ENCODE results near the gene DGKB.
A peak's percentile ranks its signal among the peaks of the same experiment; 100 is the strongest.
"Not testable (repeated sequence)": the region's sequence is repeated elsewhere in the genome, so short reads cannot be mapped to it uniquely, and the experiment has no call there.

Gene DGKB

GRCh38 chr7:14292737-14293136 lies 609.8 kb downstream of the DGKB start:
- peaks cover 8% of the 10 kb centered on the region for H3K9me3 Mint-ChIP-seq
- TF ChIP-seq CTCF (IDR thresholded peaks at IDR 0.05; ENCODE audit: unreplicated experiment in 3 of 3) = no peak
- no peaks in the 10 kb centered on the region for H3K27me3 Mint-ChIP-seq (ENCODE audit: low read depth)
- H3K36me3 Mint-ChIP-seq (ENCODE audit: low read depth) = no peaks in the 10 kb centered on the region
- H3K4me3 Mint-ChIP-seq = no peak overlapping the region
- no peak overlapping the region for H3K27ac Mint-ChIP-seq
- H3K4me1 Mint-ChIP-seq = peaks cover 4% of the 10 kb centered on the region

- Mint-ChIP-seq H3K36me3 (ENCODE audit: low read depth) (no peaks in the 10 kb centered on the region), H3K4me1 (peaks cover 4% of the 10 kb centered on the region), H3K9me3 (no peaks in the 10 kb centered on the region), H3K27me3 (ENCODE audit: low read depth) (no peaks in the 10 kb centered on the region), H3K27ac (no peak overlapping the region), H3K4me3 (no peak overlapping the region)
- no peak for TF ChIP-seq CTCF (IDR thresholded peaks at IDR 0.05; ENCODE audit: unreplicated experiment in 3 of 3)
These were observed 612.6 kb downstream of the DGKB start for GRCh38 chr7:14289957-14290356.

GRCh38 chr7:14288701-14289100 lies 613.9 kb downstream of the DGKB start:
- H3K4me1 Mint-ChIP-seq = peaks cover 3% of the 10 kb centered on the region
- no peaks in the 10 kb centered on the region for H3K36me3 Mint-ChIP-seq (ENCODE audit: low read depth)
- no peaks in the 10 kb centered on the region for H3K27me3 Mint-ChIP-seq (ENCODE audit: low read depth)
- no peaks in the 10 kb centered on the region for H3K9me3 Mint-ChIP-seq
- no peak for TF ChIP-seq CTCF (IDR thresholded peaks at IDR 0.05; ENCODE audit: unreplicated experiment in 3 of 3)
- no peak overlapping the region for H3K4me3 Mint-ChIP-seq
- no peak overlapping the region for H3K27ac Mint-ChIP-seq

GRCh38 chr7:14287398-14287797 lies 615.2 kb downstream of the DGKB start:
- no peaks in the 10 kb centered on the region for H3K9me3 Mint-ChIP-seq
- no peak overlapping the region for H3K27ac Mint-ChIP-seq
- no peak for TF ChIP-seq CTCF (IDR thresholded peaks at IDR 0.05; ENCODE audit: unreplicated experiment in 3 of 3)
- H3K36me3 Mint-ChIP-seq (ENCODE audit: low read depth) = no peaks in the 10 kb centered on the region
- no peaks in the 10 kb centered on the region for H3K4me1 Mint-ChIP-seq
- no peak overlapping the region for H3K4me3 Mint-ChIP-seq
- H3K27me3 Mint-ChIP-seq (ENCODE audit: low read depth) = no peaks in the 10 kb centered on the region

GRCh38 chr7:14286036-14286435 lies 616.5 kb downstream of the DGKB start:
- TF ChIP-seq CTCF (IDR thresholded peaks at IDR 0.05; ENCODE audit: unreplicated experiment in 3 of 3) = no peak
- H3K4me1 Mint-ChIP-seq = no peaks in the 10 kb centered on the region
- H3K36me3 Mint-ChIP-seq (ENCODE audit: low read depth) = no peaks in the 10 kb centered on the region
- no peaks in the 10 kb centered on the region for H3K27me3 Mint-ChIP-seq (ENCODE audit: low read depth)
- no peak overlapping the region for H3K27ac Mint-ChIP-seq
- H3K9me3 Mint-ChIP-seq = no peaks in the 10 kb centered on the region
- no peak overlapping the region for H3K4me3 Mint-ChIP-seq

- H3K36me3 Mint-ChIP-seq (ENCODE audit: low read depth); H3K4me1 Mint-ChIP-seq; H3K27me3 Mint-ChIP-seq (ENCODE audit: low read depth); H3K27ac Mint-ChIP-seq; H3K9me3 Mint-ChIP-seq: not testable (repeated sequence)
- H3K4me3 Mint-ChIP-seq = peak overlapping the region in 2 of 3 experiments; percentile 52 to 56
These were observed 623.3 kb downstream of the DGKB start for GRCh38 chr7:14279065-14279871.

All from nephron (organoid).